Head of caudate nucleus (tissue), 42 donors: ENCODE measurements around the gene CRACR2A.

ENCODE experiments used
- DNase-seq, 42 donors: peaks; one replicate each; pipeline versions ENCODE4 v3.0.0 to v3.0.0-alpha.2; 2020 to 2021; ENCODE audit warnings: mixed read lengths in 7 of 42
- intact Hi-C: fragments of 100-400 bp; cut with DNase I; formaldehyde crosslinking; loops from one replicate; pipeline ENCODE4 v1.15.0; 2022

Gene CRACR2A

GRCh38 chr12:3668479-3669165, 84.3 kb downstream of the CRACR2A start:
- intact Hi-C loops, result no loop called here
- no peak for DNase-seq

- intact Hi-C loops, result no loop called here
- no peak for DNase-seq
Observed at GRCh38 chr12:3667485-3667884, 85.4 kb downstream of the CRACR2A start.

GRCh38 chr12:3666441-3666840, 86.5 kb downstream of the CRACR2A start:
- no peak for DNase-seq
- intact Hi-C loops, result no loop called here

DNA sequence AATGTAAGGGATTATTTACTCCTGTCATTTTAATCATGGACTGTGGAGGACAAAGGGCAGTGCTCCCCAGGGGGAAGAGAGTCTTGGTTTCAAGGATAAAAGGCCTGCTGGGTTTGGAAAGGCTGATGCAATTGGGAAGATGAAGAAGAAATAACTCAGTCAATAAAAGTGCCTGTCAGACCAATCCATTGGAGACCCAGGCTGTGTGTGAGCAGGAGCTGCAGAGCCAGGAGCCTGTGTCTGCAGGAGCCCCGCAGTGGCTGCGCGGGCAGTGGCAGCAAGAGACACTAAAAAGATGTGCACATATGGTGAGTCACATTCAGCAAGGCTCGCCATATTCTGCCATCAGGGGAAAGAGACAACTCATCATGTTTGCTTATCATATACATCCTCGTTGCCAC, 90.4 kb downstream of the CRACR2A start:
- no peak for DNase-seq
- intact Hi-C loops, result no loop called here

- no peak for DNase-seq
Observed at GRCh38 chr12:3661028-3661427, 91.9 kb downstream of the CRACR2A start.

GRCh38 chr12:3658327-3659163, 94.4 kb downstream of the CRACR2A start:
- DNase-seq, result peak in 16 of 42 donors; percentile 16 to 52 (median 30)

More at GRCh38 chr12:3661028-3661427, 91.9 kb downstream of the CRACR2A start:
- intact Hi-C loops, result no loop called here

DNA sequence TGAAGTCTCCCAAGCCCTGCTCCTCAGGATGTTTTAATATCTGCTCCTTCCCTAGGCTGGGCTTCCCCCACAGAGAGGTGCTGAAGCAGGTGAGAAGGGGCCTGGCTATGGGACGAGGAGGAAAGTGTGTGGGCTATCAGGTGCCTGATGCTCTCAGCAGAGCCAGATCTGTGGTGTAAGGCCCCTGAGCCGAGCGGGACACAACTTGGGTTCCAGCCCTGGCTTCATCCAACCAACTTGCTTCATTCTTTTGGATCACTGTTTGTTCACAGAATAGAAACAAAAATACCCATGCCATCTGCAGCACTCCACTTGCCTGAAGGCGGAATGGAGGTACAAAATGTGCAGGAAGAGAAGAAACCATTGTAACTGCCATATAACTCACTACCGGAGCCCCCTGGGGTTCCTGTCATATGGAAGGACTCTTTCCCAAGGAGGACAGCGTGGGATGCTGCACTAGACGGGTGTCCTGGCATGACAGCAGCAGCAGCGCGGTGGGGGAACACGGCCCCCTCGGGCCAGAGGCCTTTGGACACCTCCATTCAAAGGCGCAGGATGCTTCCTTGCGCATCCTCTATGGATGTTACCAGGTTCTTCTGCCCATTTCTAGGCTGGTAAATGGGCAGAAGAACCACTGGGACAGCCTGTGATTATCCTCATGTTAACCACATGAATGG, 95.8 kb downstream of the CRACR2A start:
- DNase-seq, result no peak
- intact Hi-C loops, result no loop called here

More at GRCh38 chr12:3658327-3659163, 94.4 kb downstream of the CRACR2A start:
- intact Hi-C loops, result no loop called here

- intact Hi-C loops, result no loop called here
- peak in 23 of 42 donors; percentile 3 to 53 (median 26) for DNase-seq
Observed at GRCh38 chr12:3655328-3655900, 97.5 kb downstream of the CRACR2A start.

- intact Hi-C loops, result no loop called here
- DNase-seq, result no peak
Observed at GRCh38 chr12:3651585-3652424, 101.1 kb downstream of the CRACR2A start.

DNA sequence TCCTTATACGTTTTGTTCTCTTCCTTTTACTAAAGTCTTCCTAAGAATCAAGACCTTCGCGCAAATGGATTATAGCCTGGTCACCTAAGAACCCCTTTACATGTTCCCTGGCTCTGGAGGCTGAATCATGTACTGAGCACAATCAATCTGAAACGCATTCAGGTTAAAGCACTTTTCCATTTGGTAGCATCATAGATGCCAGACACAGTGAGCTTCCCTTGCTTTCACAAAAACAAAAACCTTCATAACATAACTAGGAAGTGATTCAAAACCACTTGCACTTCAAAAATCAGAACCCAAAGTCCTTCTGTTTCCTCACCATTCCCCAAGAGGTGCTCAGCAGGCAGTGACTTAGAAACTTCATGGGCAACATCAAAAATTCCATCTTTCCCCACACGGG, 105.4 kb downstream of the CRACR2A start:
- DNase-seq, result no peak
- intact Hi-C loops, result no loop called here

- peak in 1 of 42 donors; percentile 1 for DNase-seq
- intact Hi-C loops, result no loop called here
Observed at GRCh38 chr12:3646561-3647241, 106.2 kb downstream of the CRACR2A start.

GRCh38 chr12:3645091-3645490, 107.8 kb downstream of the CRACR2A start:
- DNase-seq, result no peak
- intact Hi-C loops, result no loop called here

- DNase-seq, result no peak
- intact Hi-C loops, result no loop called here
Observed at GRCh38 chr12:3644104-3644503, 108.8 kb downstream of the CRACR2A start.

DNA sequence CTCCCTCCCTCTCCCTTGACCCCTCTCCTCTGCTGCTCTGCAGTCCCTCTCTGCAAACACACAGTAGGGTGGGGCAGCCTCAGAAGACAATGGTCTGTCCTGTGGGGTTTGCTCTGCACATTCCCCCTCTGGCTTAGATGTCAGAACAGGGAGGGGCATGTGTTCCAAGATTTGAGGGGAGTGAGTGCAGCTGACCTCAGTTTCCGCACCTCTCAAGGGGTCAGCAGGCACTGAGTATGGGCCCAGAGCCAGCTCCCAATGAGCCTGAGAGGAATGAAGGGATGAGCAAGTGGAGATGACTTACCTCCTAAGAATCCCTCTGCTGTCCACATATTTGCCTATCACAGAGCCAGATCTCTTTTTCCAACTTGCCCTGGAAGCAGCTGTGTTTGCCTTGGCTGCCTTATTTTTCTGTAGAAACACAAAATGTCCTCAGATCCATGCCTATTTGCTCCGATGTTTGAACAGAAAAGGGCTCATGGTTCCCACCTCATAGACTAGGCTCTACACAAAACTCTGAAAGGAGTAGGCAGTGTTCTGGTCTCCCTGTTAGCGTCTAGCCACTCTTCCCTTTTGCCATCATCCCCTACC, 111.4 kb downstream of the CRACR2A start:
- peak in 1 of 42 donors; percentile 10 for DNase-seq
- intact Hi-C loops, result no loop called here

- intact Hi-C loops, result no loop called here
- DNase-seq, result no peak
Observed at GRCh38 chr12:3636328-3636727, 116.6 kb downstream of the CRACR2A start.

DNA sequence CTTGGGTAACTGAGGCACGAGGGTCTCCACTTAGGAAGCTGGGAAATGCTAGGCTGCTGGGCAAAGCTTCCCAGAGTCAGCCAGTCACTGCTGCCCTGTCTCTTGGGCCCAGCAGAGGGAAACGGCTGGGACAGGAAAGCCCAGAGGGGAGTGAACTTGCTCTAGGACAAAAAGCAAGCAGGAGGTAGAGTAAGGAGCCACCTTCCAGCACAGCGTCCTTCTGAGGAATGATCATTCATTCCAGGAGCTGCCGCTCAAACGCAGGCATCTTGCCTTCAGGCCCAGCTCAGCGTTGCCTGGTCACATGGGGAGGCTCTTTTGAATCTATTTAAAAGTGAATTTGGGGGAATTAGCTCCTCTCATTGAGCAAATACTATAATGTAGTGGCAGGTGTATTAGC, 118.6 kb downstream of the CRACR2A start:
- intact Hi-C loops, result no loop called here
- peak in 1 of 42 donors; percentile 34 for DNase-seq

DNA sequence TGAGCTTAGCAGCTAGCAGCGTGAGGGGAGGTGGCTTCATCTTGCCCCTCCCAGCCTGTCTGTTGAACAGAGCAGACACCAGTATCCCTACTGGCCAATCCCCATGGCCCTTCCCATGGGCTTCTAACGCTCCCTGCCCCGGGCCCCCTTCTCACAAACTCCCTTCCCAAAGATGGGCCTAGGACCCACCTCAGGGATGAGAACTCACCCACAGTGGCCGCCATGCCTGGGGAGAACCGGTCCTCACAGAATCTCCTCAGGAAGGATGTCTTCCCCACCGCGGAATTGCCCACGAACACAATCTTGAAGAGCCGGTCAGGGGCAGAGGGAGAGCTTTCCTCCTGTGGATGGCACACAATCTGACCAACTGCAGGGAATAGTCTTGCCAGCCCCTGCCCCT, 119.5 kb downstream of the CRACR2A start:
- intact Hi-C loops, result no loop called here
- DNase-seq, result peak in 1 of 42 donors; percentile 13

DNA sequence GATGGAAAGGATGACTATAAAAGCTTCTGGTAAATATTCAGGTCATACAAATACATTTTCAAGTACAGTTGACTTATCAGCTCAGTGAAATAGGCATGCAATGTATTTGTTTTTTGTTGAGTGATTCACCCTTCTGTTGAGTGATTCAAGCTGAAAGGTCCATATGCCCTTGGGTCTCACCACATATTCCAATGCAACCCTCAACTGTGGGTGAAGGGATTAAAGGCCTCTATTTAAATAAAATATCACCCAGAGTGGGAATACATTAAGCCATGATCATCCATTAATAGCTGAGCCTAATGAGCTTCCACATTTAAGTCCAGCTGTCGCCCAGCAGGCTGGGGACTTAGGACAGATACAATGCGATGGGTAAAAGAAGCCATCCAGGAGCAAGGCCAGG, 120.2 kb downstream of the CRACR2A start:
- intact Hi-C loops, result no loop called here
- DNase-seq, result no peak
